Ectodermal cell (in vitro differentiated cells): Measurements from ENCODE around the gene EPB41L1.

ENCODE experiments used
- H3K27ac ChIP-seq: 2 replicates; pipeline ENCODE4 v1.7.0; 2013; ENCODE audit warnings: mild to moderate bottlenecking, low read depth, low read length; ENCODE audit not compliant: insufficient read depth, poor library complexity, severe bottlenecking
- H3K27me3 ChIP-seq: 2 replicates; pipeline ENCODE4 v1.7.0; 2013; ENCODE audit warnings: mild to moderate bottlenecking, low read length; ENCODE audit not compliant: insufficient read depth, control insufficient read depth, poor library complexity, severe bottlenecking
- H3K36me3 ChIP-seq: one replicate; pipeline ENCODE4 v1.7.0; 2013; ENCODE audit warnings: low read length; ENCODE audit not compliant: control insufficient read depth, insufficient read depth
- H3K4me1 ChIP-seq: one replicate; pipeline ENCODE4 v1.7.0; 2013; ENCODE audit warnings: low read length; ENCODE audit not compliant: control insufficient read depth, insufficient read depth
- H3K4me3 ChIP-seq: 2 replicates; pipeline ENCODE4 v1.7.0; 2013; ENCODE audit warnings: low read depth, low read length, control low read depth; ENCODE audit not compliant: insufficient read depth
- H3K9me3 ChIP-seq: 2 replicates; pipeline ENCODE4 v1.7.0; 2013; ENCODE audit warnings: mild to moderate bottlenecking, low read length, moderate library complexity; ENCODE audit not compliant: control insufficient read depth
- WGBS, 2 experiments: methylation state at CpG; one replicate each; pipeline ENCODE4 v1.1.7; 2013; ENCODE audit warnings: missing lambda C conversion rate in 2 of 2; 5-methylcytosine and 5-hydroxymethylcytosine counted together

The EPB41L1 gene

DNA sequence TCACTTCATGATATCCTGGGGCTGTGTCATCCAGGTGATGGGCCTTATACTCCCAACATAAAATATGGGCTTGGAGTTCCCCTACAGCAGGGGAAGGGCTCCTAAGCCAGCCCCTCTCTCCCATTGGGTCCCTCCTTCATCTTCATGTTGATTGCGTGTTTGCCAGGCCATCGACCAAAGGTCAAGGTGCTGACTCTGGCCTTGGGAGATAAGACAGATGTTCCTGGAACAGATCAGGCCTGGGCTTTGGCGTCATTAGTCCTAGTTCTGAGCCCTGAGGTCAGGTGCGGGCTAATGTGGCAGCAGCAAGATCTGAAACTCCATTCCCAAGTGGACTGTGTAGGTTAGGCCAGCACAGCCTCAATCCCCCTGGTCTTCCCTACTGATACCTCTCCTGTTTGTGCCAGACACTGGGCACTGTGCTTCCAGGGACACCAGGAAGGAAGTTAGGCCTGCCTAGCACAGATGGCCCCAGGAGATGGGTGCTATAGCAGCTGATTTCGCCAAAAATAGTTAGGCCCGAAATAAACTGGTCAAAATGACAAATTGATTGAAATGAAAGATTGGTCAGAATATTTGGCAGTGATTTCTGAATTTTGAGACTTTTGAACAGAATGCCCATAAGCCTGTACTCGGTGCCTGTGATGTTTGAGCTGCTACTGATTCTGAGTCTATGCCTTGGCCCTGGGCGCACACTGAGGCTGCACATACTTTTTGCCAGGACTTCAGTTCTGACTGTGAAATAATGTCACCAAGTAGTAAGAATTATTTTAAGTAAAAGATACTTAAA, 28.8 kb downstream of the EPB41L1 start:
- H3K9me3 ChIP-seq = no peaks in the 10 kb centered on the region
- H3K27me3 ChIP-seq = no peaks in the 10 kb centered on the region
- peaks cover 16% of the 10 kb centered on the region for H3K4me1 ChIP-seq
- no peaks in the 10 kb centered on the region for H3K36me3 ChIP-seq
- H3K27ac ChIP-seq = no peak overlapping the region
- H3K4me3 ChIP-seq = no peak overlapping the region
- 94 to 95% methylated on average over 8 of the region's 8 CpGs for WGBS, 2 experiments

- Histone ChIP-seq H3K9me3 (no peaks in the 10 kb centered on the region), H3K36me3 (peaks cover 8% of the 10 kb centered on the region), H3K27me3 (no peaks in the 10 kb centered on the region), H3K4me1 (peaks cover 3% of the 10 kb centered on the region), H3K27ac (no peak overlapping the region), H3K4me3 (no peak overlapping the region)
- 93 to 96% methylated on average over 15 of the region's 15 CpGs for WGBS, 2 experiments
These were observed 30.6 kb downstream of the EPB41L1 start for GRCh38 chr20:36184816-36185776.

DNA sequence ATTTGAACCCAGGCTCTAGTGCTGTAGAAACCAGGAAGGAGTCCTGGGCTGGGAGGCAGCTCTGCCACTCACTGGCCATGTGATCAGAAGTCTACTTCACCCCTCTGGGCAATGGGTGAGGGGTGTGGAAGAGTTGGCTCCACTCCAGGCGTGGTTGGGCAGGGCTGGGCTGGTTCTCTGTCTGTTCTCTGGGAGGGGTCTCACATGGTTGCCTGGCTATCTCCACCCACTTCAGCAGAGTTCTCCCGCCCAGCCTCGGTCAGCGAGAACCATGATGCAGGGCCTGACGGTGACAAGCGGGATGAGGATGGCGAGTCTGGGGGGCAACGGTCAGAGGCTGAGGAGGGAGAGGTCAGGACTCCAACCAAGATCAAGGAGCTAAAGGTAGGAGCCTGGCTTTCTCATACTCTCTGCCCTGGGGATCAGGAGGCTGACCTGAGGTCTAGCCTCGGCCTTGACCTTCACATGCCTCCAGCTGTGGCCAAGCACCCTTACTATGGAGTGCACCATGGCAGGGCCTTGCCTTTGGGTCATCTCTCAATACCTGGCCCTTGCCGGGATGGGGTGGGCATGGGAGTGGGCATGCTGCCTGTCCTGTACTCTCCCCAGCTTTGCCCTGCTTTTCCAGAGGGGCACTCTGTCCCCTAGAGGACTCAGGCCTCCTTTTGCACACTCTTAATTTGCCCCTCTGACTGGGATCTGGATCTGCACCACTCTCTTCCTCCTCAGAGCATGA, 39.6 kb downstream of the EPB41L1 start:
- Histone ChIP-seq H3K4me3 (no peak overlapping the region), H3K4me1 (no peaks in the 10 kb centered on the region), H3K27ac (no peak overlapping the region), H3K36me3 (peaks cover 6% of the 10 kb centered on the region), H3K27me3 (no peaks in the 10 kb centered on the region), H3K9me3 (no peaks in the 10 kb centered on the region)
- WGBS, 2 experiments = 94% methylated on average over 10 of the region's 10 CpGs

DNA sequence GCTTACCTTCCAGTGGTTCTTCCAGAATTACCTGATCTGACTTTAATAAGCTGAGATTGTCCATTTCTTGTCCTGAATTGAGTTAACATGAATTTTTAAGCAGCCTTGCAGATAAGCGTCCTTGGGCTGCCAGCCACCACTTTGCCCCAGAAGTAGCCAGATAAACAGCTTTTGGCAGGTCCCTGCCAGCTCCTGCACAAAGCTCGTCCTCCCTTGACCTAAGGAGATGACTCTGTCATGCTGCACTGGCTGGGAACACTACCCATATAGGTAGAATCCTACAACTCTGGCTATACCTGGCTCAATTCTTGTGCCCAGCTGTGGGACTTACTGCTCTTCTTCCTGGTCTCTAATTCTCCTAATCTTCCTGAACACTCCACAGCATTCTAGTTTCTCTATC, 42.1 kb downstream of the EPB41L1 start:
- H3K4me3 ChIP-seq = no peak overlapping the region
- H3K9me3 ChIP-seq = no peaks in the 10 kb centered on the region
- H3K27ac ChIP-seq = no peak overlapping the region
- H3K27me3 ChIP-seq = no peaks in the 10 kb centered on the region
- no peaks in the 10 kb centered on the region for H3K4me1 ChIP-seq
- H3K36me3 ChIP-seq = no peaks in the 10 kb centered on the region
- 90 to 92% methylated on average over 2 of the region's 2 CpGs for WGBS, 2 experiments

- Histone ChIP-seq H3K4me3 (no peak overlapping the region), H3K27me3 (no peaks in the 10 kb centered on the region), H3K27ac (no peak overlapping the region), H3K36me3 (no peaks in the 10 kb centered on the region), H3K9me3 (no peaks in the 10 kb centered on the region), H3K4me1 (no peaks in the 10 kb centered on the region)
- 92 to 94% methylated on average over 2 of the region's 2 CpGs for WGBS, 2 experiments
These were observed 42.7 kb downstream of the EPB41L1 start for GRCh38 chr20:36197271-36197670.

- no peaks in the 10 kb centered on the region for H3K27me3 ChIP-seq
- no peak overlapping the region for H3K27ac ChIP-seq
- H3K36me3 ChIP-seq = no peaks in the 10 kb centered on the region
- H3K9me3 ChIP-seq = no peaks in the 10 kb centered on the region
- H3K4me1 ChIP-seq = no peaks in the 10 kb centered on the region
- WGBS, 2 experiments = 70 to 71% methylated on average over 6 of the region's 6 CpGs
- H3K4me3 ChIP-seq = no peak overlapping the region
These were observed 45.1 kb downstream of the EPB41L1 start for GRCh38 chr20:36199345-36200257.

- Histone ChIP-seq H3K36me3 (no peaks in the 10 kb centered on the region), H3K4me3 (no peak overlapping the region), H3K9me3 (no peaks in the 10 kb centered on the region), H3K27me3 (no peaks in the 10 kb centered on the region), H3K4me1 (no peaks in the 10 kb centered on the region), H3K27ac (no peak overlapping the region)
- WGBS, 2 experiments = 86 to 92% methylated on average over 1 of the region's 1 CpG
These were observed 45.9 kb downstream of the EPB41L1 start for GRCh38 chr20:36200451-36200850.

- H3K4me3 ChIP-seq = no peak overlapping the region
- H3K36me3 ChIP-seq = no peaks in the 10 kb centered on the region
- no peaks in the 10 kb centered on the region for H3K27me3 ChIP-seq
- no peaks in the 10 kb centered on the region for H3K4me1 ChIP-seq
- no peak overlapping the region for H3K27ac ChIP-seq
- 88 to 94% methylated on average over 4 of the region's 4 CpGs for WGBS, 2 experiments
- H3K9me3 ChIP-seq = no peaks in the 10 kb centered on the region
These were observed 46.7 kb downstream of the EPB41L1 start for GRCh38 chr20:36201198-36201597.

- H3K27ac ChIP-seq = no peak overlapping the region
- 37 to 43% methylated on average over 18 of the region's 18 CpGs for WGBS, 2 experiments
- H3K36me3 ChIP-seq = no peaks in the 10 kb centered on the region
These were observed 48.4 kb downstream of the EPB41L1 start for GRCh38 chr20:36202891-36203338.

More at GRCh38 chr20:36202891-36203338, 48.4 kb downstream of the EPB41L1 start:
- Histone ChIP-seq H3K4me3 (no peak overlapping the region), H3K4me1 (no peaks in the 10 kb centered on the region), H3K9me3 (no peaks in the 10 kb centered on the region), H3K27me3 (no peaks in the 10 kb centered on the region)
